HG03354 (cell line): Measurements from ENCODE around the gene NTM.
A peak's percentile ranks its signal among the peaks of the same experiment; 100 is the strongest.

Experiments used
- ATAC-seq: cut with Tn5 transposase; IDR thresholded peaks from one replicate; pipeline ENCODE4 v1.9.1; 2021; ENCODE audit warnings: mild to moderate bottlenecking; ENCODE audit not compliant: unreplicated experiment, poor library complexity, severe bottlenecking

The NTM gene

DNA sequence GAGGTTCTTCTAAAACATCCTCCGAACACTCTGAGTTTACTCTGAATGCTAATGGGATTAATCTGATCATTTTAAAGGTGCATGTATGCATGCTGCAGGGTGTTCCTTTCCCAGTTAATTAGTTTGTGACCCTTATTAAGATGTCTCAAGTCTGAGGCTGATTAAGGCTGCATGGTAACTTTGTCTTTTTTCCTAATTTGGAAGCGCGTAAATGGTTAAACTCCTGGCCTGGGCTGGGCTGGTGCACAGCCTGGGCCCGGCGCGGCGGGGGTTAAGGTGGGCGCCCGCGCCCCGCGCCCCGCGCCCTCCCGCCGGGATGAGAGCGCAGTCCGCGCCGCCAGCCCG is 539.7 kb downstream of the NTM start:
- no peak for ATAC-seq

DNA sequence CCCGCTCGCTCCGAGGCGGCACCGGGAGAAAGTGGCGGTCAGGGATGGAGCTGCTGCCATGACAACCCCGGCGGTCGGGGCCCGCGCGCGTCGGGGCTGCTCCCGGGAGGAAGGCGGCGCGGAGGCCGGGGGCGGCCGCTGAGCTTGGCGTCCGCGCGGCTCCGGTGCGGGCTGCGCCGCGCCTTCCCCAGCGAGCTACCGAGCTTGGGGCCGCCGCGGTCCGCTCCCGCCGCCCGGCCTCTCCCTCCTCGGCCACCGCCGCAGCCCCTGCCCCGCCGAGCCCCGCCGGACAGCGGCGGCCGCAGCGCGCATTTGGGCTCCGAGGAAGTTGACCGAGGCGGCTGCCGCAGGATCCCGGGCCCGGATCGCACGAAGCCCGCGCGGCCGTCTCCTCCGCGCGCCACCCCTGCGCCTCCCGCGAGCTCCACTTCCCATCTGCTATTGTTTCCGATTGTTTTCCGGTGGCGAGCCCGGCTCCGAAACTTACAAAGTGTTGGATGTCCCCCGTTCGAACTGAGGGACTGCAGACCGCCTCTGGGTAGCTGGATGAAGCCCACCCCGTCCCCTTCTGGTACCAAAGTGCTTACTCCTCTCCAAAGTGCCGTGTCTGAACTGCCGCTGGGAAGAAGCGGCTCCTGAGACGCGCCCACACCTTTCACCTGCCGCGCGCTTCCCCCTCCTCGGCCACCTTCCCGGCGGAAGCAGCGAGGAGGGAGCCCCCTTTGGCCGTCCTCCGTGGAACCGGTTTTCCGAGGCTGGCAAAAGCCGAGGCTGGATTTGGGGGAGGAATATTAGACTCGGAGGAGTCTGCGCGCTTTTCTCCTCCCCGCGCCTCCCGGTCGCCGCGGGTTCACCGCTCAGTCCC is 540.3 kb downstream of the NTM start:
- ATAC-seq: peak; percentile 27

DNA sequence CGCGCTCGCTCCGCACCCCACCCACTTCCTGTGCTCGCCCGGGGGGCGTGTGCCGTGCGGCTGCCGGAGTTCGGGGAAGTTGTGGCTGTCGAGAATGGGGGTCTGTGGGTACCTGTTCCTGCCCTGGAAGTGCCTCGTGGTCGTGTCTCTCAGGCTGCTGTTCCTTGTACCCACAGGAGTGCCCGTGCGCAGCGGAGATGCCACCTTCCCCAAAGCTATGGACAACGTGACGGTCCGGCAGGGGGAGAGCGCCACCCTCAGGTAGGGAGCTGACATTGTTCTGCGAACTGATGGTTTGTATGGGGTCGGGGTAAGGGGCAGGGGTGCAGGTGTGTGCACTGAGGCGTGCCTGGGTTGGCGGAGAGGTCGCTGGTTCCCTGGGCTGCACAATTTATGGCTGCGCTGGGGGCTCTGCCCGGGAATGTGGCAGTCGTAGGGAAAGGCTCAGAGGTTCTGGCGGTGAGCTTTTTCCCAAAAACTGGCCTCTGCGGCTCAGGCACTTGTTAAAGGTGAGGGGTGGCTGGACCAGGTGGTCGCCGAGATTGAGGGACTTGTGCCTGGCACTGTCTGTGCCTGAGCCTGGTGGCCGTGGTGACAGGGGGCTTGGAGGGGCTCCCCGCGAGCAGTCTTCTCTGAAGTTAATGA is 541.1 kb downstream of the NTM start:
- ATAC-seq: peak; percentile 47

DNA sequence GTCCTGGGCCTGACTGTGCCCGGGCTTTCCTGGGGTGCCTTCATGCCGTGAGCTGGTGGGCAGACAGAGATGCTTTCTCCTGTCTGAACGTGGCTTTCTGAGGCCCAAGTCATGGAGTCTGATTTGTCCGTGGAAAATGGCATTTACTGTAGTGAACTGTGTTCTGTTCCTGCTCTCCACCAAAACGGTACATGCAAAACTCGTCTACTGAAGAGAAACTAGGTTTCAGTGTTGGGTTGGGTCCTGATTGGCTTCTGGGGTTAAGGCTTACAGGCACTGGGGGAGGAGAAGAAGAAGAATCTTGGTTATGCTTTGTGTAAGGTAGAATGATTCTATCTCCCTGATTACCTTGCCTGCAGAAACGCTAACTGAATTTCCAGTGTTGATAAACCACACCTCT is 541.7 kb downstream of the NTM start:
- no peak for ATAC-seq

DNA sequence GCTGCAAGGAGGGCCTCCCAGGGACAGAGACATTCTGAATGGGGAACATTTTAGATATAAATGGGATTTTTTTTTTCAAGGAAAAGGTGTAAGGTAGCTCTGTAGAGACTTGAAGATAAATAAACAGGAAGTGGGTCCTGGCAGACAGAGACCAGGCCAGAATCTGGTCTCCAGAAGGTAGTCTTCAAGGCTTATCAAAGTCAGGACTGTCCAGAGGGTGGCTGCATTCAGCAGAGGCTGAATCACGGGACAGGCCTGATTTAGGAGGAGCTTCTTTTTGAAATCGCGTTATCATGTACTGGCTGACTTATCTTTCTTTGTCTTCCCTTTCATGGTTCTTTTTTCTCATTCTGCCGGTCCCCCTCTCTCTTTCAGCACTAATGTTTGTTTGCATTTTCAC is 542.9 kb downstream of the NTM start:
- no peak for ATAC-seq

DNA sequence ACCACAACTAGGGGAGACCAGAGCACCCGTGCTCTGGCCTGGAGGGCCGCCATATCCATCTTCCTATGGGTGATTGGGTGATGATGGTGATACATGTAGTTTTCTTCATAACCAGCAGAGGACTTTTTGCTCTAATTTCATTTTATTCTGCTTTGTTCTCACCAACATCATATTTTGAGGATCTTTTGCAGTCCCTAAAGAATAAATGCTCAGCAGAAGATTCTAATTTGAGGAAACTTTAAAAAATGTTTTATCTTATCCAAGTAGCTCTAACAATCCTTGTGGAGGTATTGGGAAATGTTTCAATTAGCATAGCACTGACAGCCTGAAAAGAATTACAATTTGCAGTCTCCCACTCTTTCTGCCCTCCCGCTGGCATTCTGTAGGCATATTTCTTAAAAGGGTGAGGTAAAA is 544.0 kb downstream of the NTM start:
- no peak for ATAC-seq

DNA sequence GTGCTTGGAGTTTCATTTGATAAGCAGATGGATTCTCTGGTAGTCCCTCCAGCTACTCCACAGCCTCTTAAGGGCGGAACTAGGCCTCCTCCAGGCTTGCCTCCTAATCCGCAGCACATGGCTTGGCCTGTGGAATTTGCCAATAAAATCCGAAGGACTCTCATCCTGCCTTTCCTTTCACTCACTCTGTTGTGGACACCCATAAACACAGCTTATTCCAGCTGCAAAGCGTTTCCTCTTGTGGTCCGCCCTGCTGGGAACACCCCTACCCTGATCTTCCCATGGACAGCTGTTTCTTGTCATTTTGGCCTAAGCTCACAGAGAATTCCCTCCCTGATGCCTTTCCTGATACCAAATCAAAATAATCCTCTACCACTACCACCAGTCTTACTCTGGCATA is 546.2 kb downstream of the NTM start:
- ATAC-seq: no peak

DNA sequence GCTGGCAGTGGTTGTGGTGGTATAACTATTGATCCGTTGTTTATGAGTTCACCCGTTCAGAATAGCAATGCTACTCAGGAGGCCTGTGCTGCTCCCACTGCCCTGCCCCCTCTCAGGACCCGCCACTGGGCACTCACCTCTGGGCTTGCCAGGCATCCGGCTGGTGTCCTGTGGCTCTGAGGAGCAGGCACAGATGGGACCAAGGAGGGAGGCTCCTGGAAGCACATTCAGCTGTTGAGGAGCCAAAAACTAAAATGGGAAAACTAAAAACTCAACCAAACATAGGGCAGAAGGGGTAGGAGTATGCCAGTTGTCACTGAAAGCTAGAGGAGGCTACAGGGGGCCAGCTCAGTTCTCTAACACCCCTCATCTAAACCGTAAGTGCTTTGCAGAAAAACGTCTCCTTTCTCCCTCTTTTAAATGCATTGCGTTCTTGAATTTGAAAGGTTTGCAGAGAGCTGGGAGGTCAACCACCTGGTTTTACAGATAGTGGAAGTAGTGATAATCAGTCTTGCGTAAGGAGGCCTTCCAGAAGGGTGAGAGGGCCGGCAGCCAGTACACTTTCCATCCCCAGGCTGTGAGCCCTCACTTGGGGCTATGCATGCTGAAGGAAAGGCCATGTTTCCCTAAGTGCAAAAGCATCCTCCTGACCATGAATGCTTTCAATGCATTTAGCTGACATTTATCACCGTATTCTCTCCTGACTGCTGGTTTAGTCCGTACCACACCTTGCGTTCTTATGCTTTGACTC is 547.4 kb downstream of the NTM start:
- no peak for ATAC-seq

DNA sequence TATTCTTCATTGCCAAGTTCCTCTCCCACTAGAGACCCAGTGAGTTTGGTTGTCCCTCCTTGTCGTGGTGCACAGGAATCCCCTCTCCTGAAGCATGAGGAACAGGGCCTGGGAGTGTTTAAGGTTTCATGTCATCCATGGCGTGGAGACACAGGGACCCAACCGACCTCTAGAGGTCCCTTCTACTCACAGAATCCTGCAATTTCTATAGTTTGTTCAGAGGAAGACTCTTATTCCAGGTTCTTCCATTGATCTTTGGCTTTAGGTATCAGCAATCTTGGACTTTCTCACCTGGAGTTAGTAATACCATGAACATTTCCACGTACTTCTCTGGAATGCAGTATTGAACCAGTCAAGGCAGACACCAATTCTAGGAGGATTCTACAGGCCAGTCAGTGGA is 548.2 kb downstream of the NTM start:
- no peak for ATAC-seq

DNA sequence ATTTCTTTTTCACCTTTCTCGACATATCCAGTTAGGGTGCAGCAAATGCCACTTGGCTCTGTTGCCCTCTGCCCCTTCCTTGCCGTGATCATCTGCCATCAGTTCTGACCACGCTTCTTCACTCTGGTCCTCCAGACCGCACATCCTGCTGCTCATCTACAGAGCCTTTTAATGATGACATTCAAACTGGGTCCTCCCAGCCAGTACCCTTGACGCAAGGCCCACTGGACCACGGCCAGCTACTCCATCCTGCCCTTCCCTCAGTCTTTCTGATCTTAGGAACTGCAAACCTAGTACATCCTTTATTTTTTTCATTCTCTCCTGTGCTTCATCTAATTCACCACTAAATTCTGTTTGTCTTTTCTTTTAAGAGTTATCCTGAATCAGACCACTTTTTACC is 551.8 kb downstream of the NTM start:
- ATAC-seq: no peak

DNA sequence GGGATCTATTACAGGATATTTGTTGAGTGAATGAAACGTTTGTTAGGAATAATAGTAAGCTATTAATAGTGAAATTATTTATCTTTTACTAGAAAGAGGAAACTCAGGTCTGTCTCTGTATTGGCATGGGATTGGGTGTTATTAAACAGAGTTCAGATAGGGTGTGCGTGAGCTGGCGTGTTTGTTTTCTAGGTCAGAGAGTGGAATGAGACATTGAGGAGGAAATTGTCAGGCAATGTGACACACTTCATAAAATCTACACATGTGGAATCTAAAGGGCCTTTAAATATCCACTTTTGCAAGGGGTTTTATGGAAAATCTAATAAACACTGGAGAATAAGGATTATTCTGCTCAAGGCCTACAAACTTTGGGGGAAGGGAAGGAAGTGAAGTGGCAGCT is 552.9 kb downstream of the NTM start:
- ATAC-seq: no peak

DNA sequence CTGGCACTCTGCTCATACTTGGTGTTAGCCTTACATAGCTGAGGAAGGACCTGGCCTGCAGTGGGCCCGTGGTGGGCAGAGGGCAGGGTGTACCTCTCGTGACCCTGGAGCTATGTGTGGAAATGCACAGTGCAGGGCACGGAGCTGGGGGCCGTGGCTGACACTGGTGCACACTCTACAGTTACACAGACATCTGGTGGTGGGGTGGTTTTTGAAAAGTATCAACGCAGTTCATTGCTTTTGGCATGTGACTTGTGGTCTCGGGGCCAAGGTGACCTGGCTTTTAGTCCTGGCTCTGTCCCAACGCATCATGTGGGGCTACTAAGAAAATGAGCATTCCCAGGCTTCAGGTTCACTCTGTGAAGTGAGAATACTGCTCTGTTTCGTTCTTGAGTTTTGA is 553.6 kb downstream of the NTM start:
- no peak for ATAC-seq

DNA sequence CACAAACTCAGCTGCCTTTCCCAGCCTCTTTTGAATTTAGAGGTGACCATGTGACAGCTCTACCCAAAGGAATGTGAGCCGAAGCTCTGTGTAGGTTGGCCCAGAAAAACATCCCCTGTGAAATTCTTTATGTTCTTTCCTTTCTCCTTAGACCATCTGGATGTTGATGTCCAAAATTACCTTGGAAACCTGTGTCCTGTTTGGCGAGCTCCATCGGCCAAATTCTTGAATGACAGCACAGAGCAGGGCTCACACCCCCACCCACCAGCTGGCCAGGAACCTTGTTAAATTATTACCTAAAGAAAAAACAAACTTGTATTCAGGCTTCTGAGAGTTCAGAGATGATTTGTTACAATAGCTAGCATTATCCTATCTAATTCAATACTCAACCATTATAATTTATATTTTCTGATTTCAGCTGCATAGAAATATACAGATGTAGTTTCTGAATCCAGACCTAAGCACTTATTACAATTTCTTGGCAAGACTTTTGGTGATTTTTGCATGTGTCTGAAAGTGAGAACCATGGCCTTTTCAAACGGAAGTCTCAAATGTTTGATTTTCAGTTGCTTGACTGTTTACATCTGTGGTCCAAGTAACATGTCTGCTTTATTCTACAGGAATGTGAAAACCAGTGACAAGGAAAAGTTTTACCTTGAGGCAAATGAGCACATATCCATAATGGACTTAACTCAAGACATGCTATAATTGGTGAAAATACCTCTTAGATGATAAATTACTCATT is 554.2 kb downstream of the NTM start:
- ATAC-seq: no peak

DNA sequence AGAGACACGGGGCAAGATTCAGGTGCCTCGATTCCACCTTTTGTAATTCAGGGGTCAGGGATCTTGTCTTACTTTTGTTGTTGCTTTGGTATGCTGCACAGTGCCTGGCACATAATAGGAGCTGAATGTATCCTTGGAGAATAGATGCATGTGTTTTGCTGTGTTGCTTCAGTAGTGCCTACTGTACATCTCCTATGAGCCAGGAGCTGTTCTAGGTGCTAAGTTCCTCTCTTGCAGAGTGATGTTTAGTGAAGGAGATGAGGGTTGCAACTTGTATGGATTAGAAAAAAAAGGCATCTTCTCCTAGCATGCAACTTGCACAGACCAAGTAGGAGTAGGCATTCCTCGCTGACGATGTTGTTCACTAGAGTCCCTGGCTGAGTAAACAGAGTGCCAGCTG is 555.4 kb downstream of the NTM start:
- ATAC-seq: no peak

DNA sequence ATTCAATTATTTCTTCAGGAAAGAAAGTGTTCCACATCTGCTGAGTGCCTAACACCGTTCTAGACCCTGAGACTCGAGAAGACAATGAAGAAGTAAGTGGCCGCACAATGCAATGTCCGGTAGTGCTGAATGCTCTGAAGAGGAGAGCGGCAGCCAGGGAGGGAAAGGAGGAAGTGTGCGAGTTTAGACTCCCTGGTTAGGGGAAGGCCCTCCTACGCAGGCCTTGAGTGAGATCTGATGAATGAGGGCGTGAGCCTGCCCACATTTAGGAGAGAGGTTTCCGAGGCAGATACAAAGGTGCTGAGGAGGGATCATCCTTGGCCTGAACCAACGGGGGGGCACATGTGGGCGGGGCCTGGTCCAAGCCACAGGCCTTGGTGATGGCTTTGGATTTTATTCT is 558.6 kb downstream of the NTM start:
- no peak for ATAC-seq

DNA sequence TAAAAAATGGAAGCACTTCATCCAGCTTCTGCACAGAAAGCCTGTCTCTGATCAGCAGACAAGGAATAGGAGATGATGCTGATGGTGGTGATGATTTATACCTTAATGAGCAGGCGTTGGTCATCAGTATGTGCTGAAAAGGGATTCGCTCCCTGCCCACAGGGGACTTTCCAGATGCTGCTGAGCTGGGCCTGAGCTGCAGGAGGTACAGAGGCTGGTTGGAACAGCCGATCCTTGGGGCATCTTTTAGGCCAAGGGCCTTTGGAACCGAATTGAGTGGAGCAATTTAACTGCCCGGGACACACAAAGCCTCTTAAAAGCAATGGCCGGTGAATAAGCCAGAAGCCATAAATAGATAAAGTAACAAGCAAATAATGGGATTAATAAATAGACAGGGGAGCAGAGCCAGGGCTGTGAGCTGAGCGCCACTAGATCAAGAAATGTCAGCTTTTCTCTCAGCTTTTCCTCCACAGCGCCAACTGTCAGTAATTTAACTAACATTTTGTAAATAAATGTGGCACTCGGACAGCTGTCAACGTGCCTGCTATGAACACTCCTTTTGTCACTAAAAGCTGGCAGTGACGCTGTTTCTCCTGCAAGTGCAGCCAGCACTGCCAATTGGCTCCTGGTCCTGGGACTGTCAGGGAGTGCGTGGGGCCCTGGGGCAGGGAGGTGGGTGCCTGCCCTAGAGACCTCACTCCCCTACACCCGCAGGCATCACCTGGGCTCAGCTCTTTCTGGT is 562.3 kb downstream of the NTM start:
- ATAC-seq: no peak

DNA sequence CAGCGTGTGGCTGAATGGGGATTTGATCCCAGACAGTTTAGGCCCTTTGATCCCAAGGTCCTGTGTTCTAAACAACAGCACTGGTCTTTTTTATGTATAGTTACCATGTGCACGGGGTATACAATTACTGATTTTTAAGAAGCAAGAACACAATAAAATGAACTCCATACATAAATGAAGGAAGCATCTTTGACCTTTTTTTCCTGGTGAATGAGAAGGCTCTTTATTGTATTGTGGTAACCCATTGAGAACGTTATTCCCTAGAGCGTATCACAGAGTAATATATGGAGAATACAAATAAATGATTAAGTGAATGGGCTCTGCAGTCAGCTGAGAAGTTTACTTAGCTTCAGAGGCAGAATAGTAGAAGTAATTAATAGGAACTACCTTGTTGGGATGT is 563.6 kb downstream of the NTM start:
- ATAC-seq: no peak

DNA sequence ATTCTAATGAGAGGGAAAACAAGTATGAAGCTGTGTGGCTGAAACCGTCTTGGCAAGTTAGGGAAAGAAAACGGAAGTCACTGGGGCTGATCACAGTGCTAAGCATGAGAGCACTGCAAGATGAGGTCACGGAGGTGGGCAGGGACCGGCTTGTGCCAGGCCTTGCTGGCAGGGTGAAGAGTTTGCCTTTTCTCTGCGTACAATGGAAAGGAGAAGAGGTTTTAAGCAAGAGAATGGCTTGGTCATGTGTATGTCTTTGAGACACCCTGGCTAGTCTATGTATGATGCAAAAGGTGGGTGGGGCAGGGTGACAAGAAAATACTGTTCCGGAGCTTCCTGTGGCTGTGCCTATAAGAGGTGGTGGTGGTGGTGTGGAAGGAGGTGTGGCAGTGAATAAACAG is 567.9 kb downstream of the NTM start:
- ATAC-seq: no peak

DNA sequence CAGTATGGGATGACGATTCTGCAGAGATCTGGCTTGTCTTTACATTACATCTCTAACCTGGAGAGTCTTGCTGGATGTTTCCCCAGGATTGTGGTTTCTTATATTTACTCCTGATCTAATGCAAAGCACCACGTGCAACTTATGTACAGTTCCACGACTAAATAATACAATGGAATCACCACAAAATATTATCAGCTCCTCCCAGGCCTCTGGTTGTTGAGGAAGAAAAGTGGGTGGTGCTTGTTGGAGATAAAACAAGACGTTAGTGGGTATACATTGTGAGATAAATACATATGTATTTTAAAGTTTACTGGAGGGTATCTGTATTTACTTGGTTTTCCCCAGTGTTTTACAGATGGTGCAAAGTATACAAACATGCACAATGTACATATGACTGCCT is 569.7 kb downstream of the NTM start:
- no peak for ATAC-seq

DNA sequence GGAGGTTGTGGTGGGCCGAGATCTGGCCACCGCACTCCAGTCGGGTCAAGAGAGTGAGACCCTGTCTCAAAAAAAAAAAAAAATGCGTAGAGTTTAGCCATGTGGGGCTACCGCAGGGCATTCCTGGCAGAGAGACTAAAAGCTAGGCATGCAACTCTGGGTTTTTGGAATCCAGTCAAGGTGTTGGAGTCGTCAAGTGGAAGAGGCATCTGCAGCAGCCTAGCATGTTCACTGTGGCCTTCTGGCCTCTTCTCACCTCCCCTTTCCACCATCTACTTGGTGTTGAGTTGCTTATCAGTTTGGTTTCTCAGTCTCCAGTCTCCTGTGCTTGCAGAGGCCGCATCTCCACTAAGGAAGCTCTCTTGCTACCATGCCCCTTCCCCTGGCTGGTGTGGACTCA is 572.5 kb downstream of the NTM start:
- no peak for ATAC-seq
